Dendritic cell treated with granulocyte-macrophage colony-stimulating factor and Interleukin-4, amounts not matched to agents 40 ng/mL and 50 ng/mL, for 4 days (primary cell): ENCODE results near the gene SPCS3.
"Not testable (repeated sequence)": the region's sequence is repeated elsewhere in the genome, so short reads cannot be mapped to it uniquely, and the experiment has no call there.

Experiments
- H3K27ac Mint-ChIP-seq: one replicate; pipeline ENCODE4 v1.8.0; 2022; ENCODE audit warnings: mild to moderate bottlenecking, mixed read lengths
- H3K27me3 Mint-ChIP-seq: one replicate; pipeline ENCODE4 v1.8.0; 2022; ENCODE audit warnings: mild to moderate bottlenecking, mixed read lengths
- H3K36me3 Mint-ChIP-seq: one replicate; pipeline ENCODE4 v1.8.0; 2022; ENCODE audit warnings: low read depth, mixed read lengths
- H3K4me1 Mint-ChIP-seq: one replicate; pipeline ENCODE4 v1.8.0; 2022; ENCODE audit warnings: low read depth, mixed read lengths
- H3K4me3 Mint-ChIP-seq: one replicate; pipeline ENCODE4 v1.8.0; 2022; ENCODE audit warnings: mild to moderate bottlenecking, moderate library complexity, mixed read lengths
- H3K9me3 Mint-ChIP-seq: one replicate; pipeline ENCODE4 v1.8.0; 2022; ENCODE audit warnings: mixed read lengths
- intact Hi-C: fragments of 100-400 bp; cut with micrococcal nuclease; formaldehyde crosslinking; loops from one replicate; pipeline ENCODE4 v1.15.0; 2022

SPCS3 gene

DNA sequence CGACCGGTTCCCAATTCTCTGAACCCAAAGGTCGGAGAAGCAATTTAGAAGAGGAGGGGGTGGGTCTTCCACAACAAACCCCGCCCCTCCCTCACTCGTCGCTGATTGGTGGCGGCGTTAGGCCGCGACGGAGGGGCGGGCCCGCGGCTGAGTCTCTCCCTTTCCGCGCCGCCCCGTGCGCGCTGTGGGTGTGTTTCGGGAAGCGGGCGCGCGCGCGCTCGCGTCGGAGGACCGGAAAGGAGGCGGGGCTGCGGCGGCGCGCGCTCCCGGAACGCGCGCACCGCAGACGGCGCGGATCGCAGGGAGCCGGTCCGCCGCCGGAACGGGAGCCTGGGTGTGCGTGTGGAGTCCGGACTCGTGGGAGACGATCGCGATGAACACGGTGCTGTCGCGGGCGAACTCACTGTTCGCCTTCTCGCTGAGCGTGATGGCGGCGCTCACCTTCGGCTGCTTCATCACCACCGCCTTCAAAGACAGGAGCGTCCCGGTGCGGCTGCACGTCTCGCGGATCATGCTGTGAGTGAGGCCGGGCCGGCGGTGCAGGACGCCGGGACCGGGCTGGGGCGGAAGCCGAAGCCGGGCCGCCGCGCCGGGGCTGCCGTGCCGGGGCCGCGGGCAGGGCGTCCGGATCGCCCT lies at the start of gene SPCS3:
TSS of gene SPCS3 (plus strand) at position 263 of the 636 bp plus-strand sequence. CDS start at position 374, 111 bp downstream.
- Mint-ChIP-seq H3K4me1 (peaks cover 42% of the 10 kb centered on the region), H3K9me3 (no peaks in the 10 kb centered on the region), H3K36me3 (peaks cover 37% of the 10 kb centered on the region), H3K27ac (peak within 1 kb of the TSS; percentile 91), H3K27me3 (no peaks in the 10 kb centered on the region), H3K4me3 (peak within 1 kb of the TSS; percentile 87)
- intact Hi-C loops = loop anchor here (1.0 to 10.0 kb wide), 4 partner anchors 125 to 985 kb away; partner anchors contain the start of genes NEIL3, SPATA4 and WDR17

DNA sequence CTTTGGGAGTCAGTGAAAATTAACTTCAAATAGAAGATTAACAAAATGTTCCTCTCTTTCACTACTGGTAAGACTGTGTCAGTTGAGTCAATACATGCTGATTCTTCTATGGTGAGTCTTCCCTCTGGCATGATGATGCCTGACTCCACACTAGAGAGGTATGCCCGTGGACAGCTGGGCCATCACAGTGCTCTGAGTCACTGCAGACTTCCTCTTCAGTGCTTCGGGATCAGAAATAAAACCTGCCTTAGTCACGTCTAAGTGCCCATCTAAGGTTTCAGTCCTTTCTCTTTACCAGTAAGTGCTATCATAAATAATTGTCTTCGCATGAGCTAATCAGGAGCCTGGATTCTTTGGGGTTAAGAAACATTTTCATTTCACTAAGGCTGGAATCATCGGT lies 49.1 kb upstream of the SPCS3 start:
- no peak overlapping the region for H3K27ac Mint-ChIP-seq
- H3K36me3 Mint-ChIP-seq = no peaks in the 10 kb centered on the region
- intact Hi-C loops = no loop called here
- H3K9me3 Mint-ChIP-seq = no peaks in the 10 kb centered on the region
- H3K4me3 Mint-ChIP-seq = no peak overlapping the region
- peaks cover 2% of the 10 kb centered on the region for H3K27me3 Mint-ChIP-seq
- no peaks in the 10 kb centered on the region for H3K4me1 Mint-ChIP-seq

DNA sequence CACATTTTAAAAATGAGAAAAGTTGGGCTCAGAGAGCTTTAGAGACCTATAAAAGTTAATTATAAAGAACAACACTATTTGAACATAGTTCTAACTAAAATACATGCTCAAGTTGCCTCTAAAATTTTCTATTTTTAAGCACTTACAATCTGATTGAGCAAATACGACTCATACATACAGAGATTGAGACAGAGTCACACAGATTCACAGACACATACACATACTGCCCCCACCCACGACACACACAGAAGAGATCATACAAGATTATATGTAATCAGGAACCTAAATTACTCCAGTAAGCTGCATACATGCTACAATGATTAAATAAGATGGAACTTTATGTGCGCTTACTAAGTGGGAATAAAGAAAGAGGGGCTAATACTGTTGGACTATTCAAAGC lies 48.0 kb upstream of the SPCS3 start:
- intact Hi-C loops = no loop called here
- H3K36me3 Mint-ChIP-seq = no peaks in the 10 kb centered on the region
- H3K27ac Mint-ChIP-seq = no peak overlapping the region

DNA sequence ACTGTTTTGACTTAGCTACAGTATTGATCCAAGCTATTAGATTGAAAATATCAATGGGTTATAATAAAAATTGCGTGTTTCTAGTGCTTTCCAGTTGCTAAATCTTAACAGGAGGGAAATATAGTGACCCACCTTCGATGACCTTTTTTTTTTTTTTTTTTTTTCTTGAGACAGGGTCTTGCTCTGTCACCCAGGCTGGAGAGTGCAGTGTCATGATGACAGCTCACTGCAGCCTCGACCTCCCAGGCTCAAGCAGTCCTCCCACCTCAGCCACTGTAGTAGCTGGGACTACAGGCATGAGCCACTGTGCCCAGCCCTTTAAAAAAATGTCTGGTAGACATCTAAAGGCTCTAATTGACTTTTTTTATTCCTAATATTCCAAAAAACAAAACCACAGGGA lies 47.0 kb upstream of the SPCS3 start:
- peaks cover 2% of the 10 kb centered on the region for H3K27me3 Mint-ChIP-seq
- intact Hi-C loops = no loop called here
- H3K27ac Mint-ChIP-seq = no peak overlapping the region
- H3K4me1 Mint-ChIP-seq = no peaks in the 10 kb centered on the region
- H3K9me3 Mint-ChIP-seq = no peaks in the 10 kb centered on the region
- no peaks in the 10 kb centered on the region for H3K36me3 Mint-ChIP-seq
- no peak overlapping the region for H3K4me3 Mint-ChIP-seq

More for the DNA sequence above, 48.0 kb upstream of the SPCS3 start:
- peaks cover 2% of the 10 kb centered on the region for H3K27me3 Mint-ChIP-seq
- H3K9me3 Mint-ChIP-seq = no peaks in the 10 kb centered on the region
- no peaks in the 10 kb centered on the region for H3K4me1 Mint-ChIP-seq
- H3K4me3 Mint-ChIP-seq = no peak overlapping the region

DNA sequence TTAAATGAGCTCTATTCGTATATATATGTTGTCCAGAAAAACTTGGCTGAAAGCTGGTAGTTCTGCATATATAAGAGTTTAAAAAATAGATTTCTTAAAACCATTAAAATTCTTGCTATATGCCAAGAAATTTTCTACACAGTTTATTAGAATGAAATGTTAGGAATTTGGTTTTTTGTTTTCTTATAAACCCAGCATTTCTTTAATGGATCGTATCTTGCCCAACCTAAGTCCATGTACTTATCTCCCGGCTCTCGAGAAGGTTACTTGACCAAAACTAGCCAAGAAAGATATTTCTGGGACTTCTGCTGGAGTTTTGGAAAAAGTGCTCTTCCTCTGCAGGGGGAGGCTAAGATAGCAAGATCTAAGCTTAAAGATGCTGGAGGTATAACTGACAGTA lies 46.0 kb upstream of the SPCS3 start:
- H3K9me3 Mint-ChIP-seq = no peaks in the 10 kb centered on the region
- H3K27ac Mint-ChIP-seq = no peak overlapping the region
- intact Hi-C loops = no loop called here
- H3K36me3 Mint-ChIP-seq = no peaks in the 10 kb centered on the region
- H3K4me1 Mint-ChIP-seq = no peaks in the 10 kb centered on the region
- peaks cover 2% of the 10 kb centered on the region for H3K27me3 Mint-ChIP-seq
- no peak overlapping the region for H3K4me3 Mint-ChIP-seq

DNA sequence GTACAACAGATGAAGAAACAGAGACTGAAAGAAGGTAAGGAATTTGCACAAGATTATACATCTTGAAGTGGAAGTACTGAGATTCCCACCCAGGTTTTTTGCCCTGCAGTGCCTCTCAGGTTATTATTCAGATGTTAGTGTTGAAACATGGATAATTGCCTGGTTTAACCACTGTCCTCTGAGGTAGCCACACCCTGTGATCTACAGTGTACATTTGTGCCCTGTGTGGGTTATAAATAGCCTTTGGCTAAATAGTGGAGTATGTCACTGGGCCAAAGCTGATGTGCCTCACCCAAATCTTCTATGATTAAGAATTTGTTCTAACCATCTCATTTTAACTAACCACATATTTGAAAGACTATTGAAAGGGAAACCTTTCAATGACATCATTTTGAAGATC lies 45.3 kb upstream of the SPCS3 start:
- intact Hi-C loops = no loop called here
- Mint-ChIP-seq H3K27me3 (peaks cover 2% of the 10 kb centered on the region), H3K27ac (no peak overlapping the region), H3K4me3 (no peak overlapping the region), H3K9me3 (no peaks in the 10 kb centered on the region), H3K36me3 (no peaks in the 10 kb centered on the region), H3K4me1 (no peaks in the 10 kb centered on the region)

DNA sequence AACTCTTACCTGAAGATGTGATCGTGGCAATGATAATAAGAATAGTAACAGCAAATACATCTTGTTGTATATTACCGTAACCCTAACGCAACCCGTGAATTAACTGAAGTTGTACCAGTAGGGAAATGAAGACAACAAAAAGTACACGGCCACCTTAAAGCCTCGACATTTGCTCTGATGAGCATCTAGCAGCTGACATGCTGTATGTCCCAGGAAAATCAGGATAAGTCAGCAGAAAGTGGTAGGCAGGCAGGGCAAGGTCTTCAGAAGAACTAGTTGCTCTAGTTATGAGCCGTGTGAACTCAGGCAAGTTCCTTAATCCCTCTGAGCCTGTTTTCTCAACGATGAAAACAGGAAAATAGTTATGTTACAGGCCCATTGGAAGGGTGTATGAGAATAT lies 43.1 kb upstream of the SPCS3 start:
- peaks cover 2% of the 10 kb centered on the region for H3K27me3 Mint-ChIP-seq
- H3K9me3 Mint-ChIP-seq = no peaks in the 10 kb centered on the region
- no peaks in the 10 kb centered on the region for H3K4me1 Mint-ChIP-seq
- H3K27ac Mint-ChIP-seq = no peak overlapping the region
- H3K4me3 Mint-ChIP-seq = no peak overlapping the region
- H3K36me3 Mint-ChIP-seq = no peaks in the 10 kb centered on the region
- intact Hi-C loops = loop anchor here (2.0 kb wide), 1 partner anchor 330 kb away; no protein-coding TSS in a partner anchor

DNA sequence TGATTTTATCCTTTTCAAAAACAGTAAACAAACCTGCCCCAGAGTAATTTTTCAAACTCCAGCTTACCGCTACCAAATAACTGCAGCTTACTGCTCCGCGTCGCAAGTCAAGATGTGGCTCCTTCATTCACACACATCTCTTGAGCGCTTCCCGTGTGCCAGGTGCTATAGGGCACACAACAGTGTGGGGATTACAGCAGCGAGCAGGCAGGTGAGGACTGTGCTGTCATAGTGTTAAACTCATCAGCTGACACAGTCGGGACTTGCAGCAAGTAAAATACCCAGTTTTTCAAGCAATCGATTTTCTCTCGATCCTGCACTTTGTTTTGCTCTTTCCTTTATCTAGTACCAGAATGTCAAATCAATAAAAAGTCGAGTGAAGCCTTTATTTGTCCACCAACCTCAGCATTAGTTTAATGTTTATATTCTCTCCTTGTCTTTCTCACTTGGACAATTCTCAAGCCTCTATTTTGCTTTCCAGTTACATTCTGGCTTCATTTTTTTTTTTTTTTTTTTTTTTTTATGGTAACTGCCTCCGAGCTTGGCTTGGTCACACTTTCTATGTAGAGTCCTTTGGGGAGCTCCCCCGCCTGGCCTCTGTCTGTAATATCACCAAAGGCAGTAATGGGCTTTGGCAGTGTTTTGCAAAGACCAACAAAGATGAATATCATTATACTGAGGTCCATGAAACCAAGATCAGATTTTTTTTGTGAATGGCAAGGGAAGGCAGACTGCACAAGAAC lies 42.4 kb upstream of the SPCS3 start:
- no peak overlapping the region for H3K27ac Mint-ChIP-seq
- peaks cover 2% of the 10 kb centered on the region for H3K27me3 Mint-ChIP-seq
- no peak overlapping the region for H3K4me3 Mint-ChIP-seq
- H3K9me3 Mint-ChIP-seq = no peaks in the 10 kb centered on the region
- H3K36me3 Mint-ChIP-seq = no peaks in the 10 kb centered on the region
- H3K4me1 Mint-ChIP-seq = no peaks in the 10 kb centered on the region
- intact Hi-C loops = loop anchor here (2.0 kb wide), 1 partner anchor 331 kb away; no protein-coding TSS in a partner anchor

GRCh38 chr4:176279560-176279959 lies 40.2 kb upstream of the SPCS3 start:
- intact Hi-C loops, H3K27ac Mint-ChIP-seq, H3K4me3 Mint-ChIP-seq, H3K27me3 Mint-ChIP-seq, H3K4me1 Mint-ChIP-seq, H3K36me3 Mint-ChIP-seq, H3K9me3 Mint-ChIP-seq: not testable (repeated sequence)

DNA sequence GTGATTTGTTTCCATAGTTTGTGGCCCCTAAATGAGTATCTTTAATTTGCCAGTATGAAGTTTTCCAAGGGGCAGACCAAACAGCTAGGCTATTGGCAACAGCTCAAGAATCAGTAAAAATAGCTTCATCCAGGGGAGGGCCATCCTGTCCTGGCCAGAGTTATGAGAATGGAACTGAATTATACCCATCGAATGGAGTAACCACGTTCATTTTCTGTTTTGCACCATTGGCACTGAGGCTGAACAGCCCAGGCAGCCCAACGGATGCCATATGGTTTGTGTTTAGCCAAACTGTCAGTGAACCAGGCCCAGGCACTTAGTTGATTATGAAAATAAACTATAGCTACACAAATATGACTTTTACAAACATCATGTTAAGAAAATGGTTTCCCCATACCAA lies 33.0 kb upstream of the SPCS3 start:
- intact Hi-C loops = no loop called here

GRCh38 chr4:176287546-176287945 lies 32.2 kb upstream of the SPCS3 start:
- intact Hi-C loops = no loop called here
- Mint-ChIP-seq H3K4me1 (no peaks in the 10 kb centered on the region), H3K27ac (no peak overlapping the region), H3K27me3 (no peaks in the 10 kb centered on the region), H3K4me3 (no peak overlapping the region), H3K36me3 (no peaks in the 10 kb centered on the region), H3K9me3 (no peaks in the 10 kb centered on the region)

More for the DNA sequence above, 33.0 kb upstream of the SPCS3 start:
- no peak overlapping the region for H3K4me3 Mint-ChIP-seq
- no peaks in the 10 kb centered on the region for H3K9me3 Mint-ChIP-seq
- no peaks in the 10 kb centered on the region for H3K27me3 Mint-ChIP-seq
- no peaks in the 10 kb centered on the region for H3K36me3 Mint-ChIP-seq
- no peaks in the 10 kb centered on the region for H3K4me1 Mint-ChIP-seq
- H3K27ac Mint-ChIP-seq = no peak overlapping the region

GRCh38 chr4:176288020-176288419 lies 31.7 kb upstream of the SPCS3 start:
- intact Hi-C loops = no loop called here
- H3K27me3 Mint-ChIP-seq = no peaks in the 10 kb centered on the region
- H3K4me1 Mint-ChIP-seq = no peaks in the 10 kb centered on the region
- H3K4me3 Mint-ChIP-seq = no peak overlapping the region
- no peak overlapping the region for H3K27ac Mint-ChIP-seq
- H3K36me3 Mint-ChIP-seq = no peaks in the 10 kb centered on the region
- H3K9me3 Mint-ChIP-seq = no peaks in the 10 kb centered on the region

DNA sequence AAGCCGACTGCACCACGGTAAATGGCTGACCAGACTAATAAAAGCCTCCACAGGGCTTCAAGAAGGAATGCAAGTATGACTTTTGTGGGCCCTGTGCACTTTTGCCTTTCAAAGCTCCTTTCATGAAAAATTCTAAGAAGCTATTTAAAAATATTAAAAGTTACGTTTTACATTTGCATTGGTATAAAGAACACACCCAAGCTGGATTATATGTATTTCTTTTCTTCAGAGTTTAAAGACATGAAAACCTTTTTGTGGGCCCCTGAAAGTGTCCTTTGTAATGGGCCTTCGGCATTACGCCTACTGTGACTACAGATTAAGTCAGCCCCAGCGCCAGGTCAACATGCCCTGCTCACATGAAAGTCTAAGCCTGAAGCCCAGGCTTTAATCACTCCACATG lies 30.2 kb upstream of the SPCS3 start:
- Mint-ChIP-seq H3K4me3 (no peak overlapping the region), H3K4me1 (no peaks in the 10 kb centered on the region), H3K9me3 (no peaks in the 10 kb centered on the region), H3K27ac (no peak overlapping the region), H3K36me3 (no peaks in the 10 kb centered on the region), H3K27me3 (no peaks in the 10 kb centered on the region)
- intact Hi-C loops = no loop called here

- H3K27me3 Mint-ChIP-seq = no peaks in the 10 kb centered on the region
- intact Hi-C loops = no loop called here
- no peaks in the 10 kb centered on the region for H3K9me3 Mint-ChIP-seq
- no peak overlapping the region for H3K4me3 Mint-ChIP-seq
- no peaks in the 10 kb centered on the region for H3K36me3 Mint-ChIP-seq
- H3K27ac Mint-ChIP-seq = no peak overlapping the region
- no peaks in the 10 kb centered on the region for H3K4me1 Mint-ChIP-seq
Observed at GRCh38 chr4:176290520-176290919, 29.2 kb upstream of the SPCS3 start.
